Measurements from ENCODE around the gene CACNG5. TPM values are rescaled to one million over a fixed set of nuclear protein-coding genes. Genes with fewer than 3 reads are reported as not detected.

The CACNG5 gene
- total RNA-seq, 1 experiment from 2014 or later = 0.21 TPM

- H3K27ac ChIP-seq (ENCODE audit: low read length) = no peak overlapping the region
- H3K4me1 ChIP-seq (ENCODE audit: control insufficient read depth, insufficient read depth, low read length) = no peaks in the 10 kb centered on the region
- no peak for TF ChIP-seq POLR2AphosphoS5 (IDR thresholded peaks at IDR 0.05; ENCODE audit: low read depth, low read length)
- TF ChIP-seq REST (IDR thresholded peaks at IDR 0.05; ENCODE audit: insufficient read depth in 1 of 2, low read depth in 2 of 2, low read length in 1 of 2) = no peak
- H3K36me3 ChIP-seq (ENCODE audit: control insufficient read depth, insufficient read depth, low read length) = no peaks in the 10 kb centered on the region
- H3K4me3 ChIP-seq (ENCODE audit: low read depth in 2 of 2, low read length in 2 of 2) = no peak overlapping the region
- in situ Hi-C loops (cut with HindIII; ENCODE audit: low pct_unique_long_range_greater_than_20kb, low sequenced_read_pairs) (no loop called here), intact Hi-C loops (cut with micrococcal nuclease; ENCODE audit: unreplicated experiment) (no loop called here)
- no peak for ATAC-seq
- CTCF ChIA-PET = no interaction called here
- H3K9me3 ChIP-seq (ENCODE audit: control insufficient read depth, insufficient read depth, low read depth, low read length) = no peaks in the 10 kb centered on the region
- POLR2A ChIA-PET = no interaction called here
- H3K27me3 ChIP-seq (ENCODE audit: control insufficient read depth, insufficient read depth, low read length) = no peaks in the 10 kb centered on the region
- BruUV-seq (replicated peaks) = no TSS peak
- no peak for DNase-seq (ENCODE audit: low read depth, low spot score)
Measured at GRCh38 chr17:66885417-66885816, 50.5 kb downstream of the CACNG5 start.

DNA sequence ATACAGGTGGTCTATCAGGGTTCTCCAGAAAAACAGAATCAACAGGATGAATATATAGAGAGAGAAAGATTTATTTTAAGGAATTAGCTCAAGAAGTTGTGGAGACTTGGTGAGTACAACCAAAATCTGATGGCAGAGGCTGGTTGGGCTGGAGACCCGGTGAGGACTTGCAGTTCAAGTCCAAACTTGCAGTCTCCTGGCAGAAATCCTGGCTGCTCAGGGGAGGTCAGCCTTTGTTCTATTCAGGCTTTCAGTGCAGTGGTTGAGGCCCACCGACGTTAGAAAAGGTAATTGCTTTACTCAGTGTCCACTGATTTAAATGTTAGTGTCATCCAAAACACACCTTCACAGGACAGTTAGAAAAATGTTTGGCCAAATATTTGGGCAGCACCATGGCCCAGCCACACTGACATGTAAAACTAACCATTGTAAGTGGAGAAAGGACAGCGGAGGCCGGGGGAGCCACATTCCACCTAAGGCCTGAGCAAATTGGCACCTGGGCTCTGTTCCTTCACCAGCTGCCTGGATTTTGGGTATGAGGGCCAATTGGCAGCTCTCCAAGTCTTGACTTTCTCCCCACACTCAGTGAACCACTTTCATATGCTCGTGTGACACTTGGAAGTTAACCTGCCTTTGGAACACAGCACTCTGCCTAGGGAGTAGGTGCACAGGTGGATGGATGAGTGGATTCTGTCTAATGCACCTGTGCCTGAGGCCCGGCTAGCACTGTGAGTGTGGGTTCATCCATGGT lies 54.7 kb downstream of the CACNG5 start:
- Histone ChIP-seq H3K4me3 (ENCODE audit: low read depth in 2 of 2, low read length in 2 of 2) (no peak overlapping the region), H3K27ac (ENCODE audit: low read length) (no peak overlapping the region), H3K36me3 (ENCODE audit: control insufficient read depth, insufficient read depth, low read length) (no peaks in the 10 kb centered on the region), H3K27me3 (ENCODE audit: control insufficient read depth, insufficient read depth, low read length) (no peaks in the 10 kb centered on the region), H3K4me1 (ENCODE audit: control insufficient read depth, insufficient read depth, low read length) (no peaks in the 10 kb centered on the region), H3K9me3 (ENCODE audit: control insufficient read depth, insufficient read depth, low read depth, low read length) (no peaks in the 10 kb centered on the region)
- BruUV-seq (replicated peaks) = no TSS peak
- TF ChIP-seq POLR2AphosphoS5 (IDR thresholded peaks at IDR 0.05; ENCODE audit: low read depth, low read length) (no peak), REST (IDR thresholded peaks at IDR 0.05; ENCODE audit: insufficient read depth in 1 of 2, low read depth in 2 of 2, low read length in 1 of 2) (no peak), SIN3A (IDR thresholded peaks at IDR 0.05; ENCODE audit: borderline replicate concordance, insufficient read depth, low read depth, low read length) (no peak), TCF7L2 (IDR thresholded peaks at IDR 0.05; ENCODE audit: low read depth, low read length) (no peak)
- ChIA-PET CTCF (no interaction called here), POLR2A (no interaction called here)
- in situ Hi-C loops (cut with HindIII; ENCODE audit: low pct_unique_long_range_greater_than_20kb, low sequenced_read_pairs) = no loop called here
- no peak for ATAC-seq
- no peak for DNase-seq (ENCODE audit: low read depth, low spot score)
- intact Hi-C loops (cut with micrococcal nuclease; ENCODE audit: unreplicated experiment) = no loop called here

GRCh38 chr17:66892246-66892645 lies 57.3 kb downstream of the CACNG5 start:
- ATAC-seq (no peak), DNase-seq (ENCODE audit: low read depth, low spot score) (no peak)
- no peaks in the 10 kb centered on the region for H3K36me3 ChIP-seq (ENCODE audit: control insufficient read depth, insufficient read depth, low read length)
- H3K9me3 ChIP-seq (ENCODE audit: control insufficient read depth, insufficient read depth, low read depth, low read length) = no peaks in the 10 kb centered on the region
- H3K27ac ChIP-seq (ENCODE audit: low read length) = no peak overlapping the region
- ChIA-PET POLR2A (no interaction called here), CTCF (no interaction called here)
- in situ Hi-C loops (cut with HindIII; ENCODE audit: low pct_unique_long_range_greater_than_20kb, low sequenced_read_pairs) (no loop called here), intact Hi-C loops (cut with micrococcal nuclease; ENCODE audit: unreplicated experiment) (no loop called here)
- no peak for TF ChIP-seq TCF7L2 (IDR thresholded peaks at IDR 0.05; ENCODE audit: low read depth, low read length)
- TF ChIP-seq REST (IDR thresholded peaks at IDR 0.05; ENCODE audit: insufficient read depth in 1 of 2, low read depth in 2 of 2, low read length in 1 of 2) = no peak
- no peak for TF ChIP-seq POLR2AphosphoS5 (IDR thresholded peaks at IDR 0.05; ENCODE audit: low read depth, low read length)
- TF ChIP-seq CTCF (IDR thresholded peaks at IDR 0.05) = no peak
- TF ChIP-seq SIN3A (IDR thresholded peaks at IDR 0.05; ENCODE audit: borderline replicate concordance, insufficient read depth, low read depth, low read length) = no peak
- H3K4me3 ChIP-seq (ENCODE audit: low read depth in 2 of 2, low read length in 2 of 2) = no peak overlapping the region
- H3K27me3 ChIP-seq (ENCODE audit: control insufficient read depth, insufficient read depth, low read length) = no peaks in the 10 kb centered on the region
- no TSS peak for BruUV-seq (replicated peaks)
- no peaks in the 10 kb centered on the region for H3K4me1 ChIP-seq (ENCODE audit: control insufficient read depth, insufficient read depth, low read length)

Data from Panc1 (cell line).